ENCODE results near the gene NDUFC1. TPM values are rescaled to one million over a fixed set of nuclear protein-coding genes. Genes with fewer than 3 reads are reported as not detected.
"Not testable (repeated sequence)": the region's sequence is repeated elsewhere in the genome, so short reads cannot be mapped to it uniquely, and the experiment has no call there.

NDUFC1 gene
- total and polyA plus RNA-seq, 5 donors, result 167 to 382 (median 197) TPM

DNA sequence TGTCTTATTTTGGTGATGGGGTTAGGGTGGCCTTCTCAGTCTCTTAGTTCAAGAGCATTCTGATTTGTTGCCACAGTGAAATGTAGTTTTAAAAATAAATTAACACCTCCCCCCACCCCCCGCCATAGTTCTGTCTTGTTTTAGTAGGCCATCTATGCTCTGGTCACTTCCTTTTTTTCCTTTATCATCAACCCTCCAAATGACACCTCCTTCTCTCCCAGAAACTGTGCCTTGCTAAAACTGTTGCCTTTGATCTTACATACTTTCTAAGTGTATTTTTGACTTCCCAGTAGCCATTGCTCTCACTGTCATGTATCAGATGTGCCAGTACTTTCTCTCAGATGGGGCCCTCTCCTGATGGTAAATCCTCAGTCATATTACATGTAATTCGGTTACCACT is 14.5 kb upstream of the NDUFC1 start:
- H3K4me3 ChIP-seq (ENCODE audit: low read length), result no peak overlapping the region
- peaks cover 4% of the 10 kb centered on the region for H3K4me1 ChIP-seq (ENCODE audit: control insufficient read depth, insufficient read depth, low read length)
- ATAC-seq (no peak), DNase-seq (no peak)
- no peaks in the 10 kb centered on the region for H3K9me3 ChIP-seq (ENCODE audit: control insufficient read depth, low read length)
- intact Hi-C loops (cut with DNase I), result no loop called here
- no peaks in the 10 kb centered on the region for H3K27me3 ChIP-seq (ENCODE audit: control insufficient read depth, insufficient read depth)
- 80% methylated on average over 2 of the region's 2 CpGs for WGBS
- H3K27ac ChIP-seq (ENCODE audit: low read length), result no peak overlapping the region

GRCh38 chr4:139315221-139315675 is 13.0 kb upstream of the NDUFC1 start:
- intact Hi-C loops (cut with DNase I), result no loop called here
- Histone ChIP-seq H3K27me3 (ENCODE audit: control insufficient read depth, insufficient read depth) (no peaks in the 10 kb centered on the region), H3K27ac (ENCODE audit: low read length) (peak overlapping the region; percentile 8), H3K4me3 (ENCODE audit: low read length) (no peak overlapping the region), H3K9me3 (ENCODE audit: control insufficient read depth, low read length) (no peaks in the 10 kb centered on the region), H3K4me1 (ENCODE audit: control insufficient read depth, insufficient read depth, low read length) (peaks cover 7% of the 10 kb centered on the region)
- DNase-seq (no peak), ATAC-seq (peak; percentile 20 to 52)
- WGBS, result 84% methylated on average over 13 of the region's 13 CpGs

DNA sequence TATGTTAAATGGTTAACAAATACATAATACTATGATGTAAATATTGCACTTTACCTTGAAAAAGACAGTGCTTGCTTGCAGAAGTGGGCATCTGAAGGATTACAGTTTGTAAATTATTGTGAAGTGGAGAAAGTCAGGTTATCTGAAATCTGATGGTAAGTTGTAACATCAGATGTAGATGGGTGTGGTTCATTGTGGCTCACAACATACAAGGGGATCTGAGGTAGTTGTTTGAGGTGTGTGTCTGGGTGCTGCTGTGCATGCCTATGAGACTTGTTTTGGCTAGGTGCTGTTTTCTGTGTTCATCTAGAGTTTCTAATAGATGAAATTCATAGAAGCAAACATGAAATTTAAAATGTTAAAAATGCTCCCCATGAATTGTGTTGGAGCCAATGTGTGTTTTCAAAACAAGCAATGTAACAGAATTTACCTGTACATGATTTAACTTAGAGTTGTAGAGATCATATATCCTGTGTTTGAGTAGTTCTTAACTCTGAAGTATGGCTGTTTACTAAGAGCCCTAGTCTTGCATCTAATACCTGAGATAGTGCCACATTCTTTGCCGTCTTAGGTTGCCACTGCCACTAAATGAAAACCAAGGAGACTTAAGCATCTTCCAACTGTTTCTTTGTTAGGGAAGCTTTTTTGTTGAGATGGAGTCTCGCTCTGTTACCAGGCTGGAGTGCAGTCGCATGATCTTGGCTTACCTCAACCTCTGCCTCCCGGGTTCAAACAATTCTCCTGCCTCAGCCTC is 11.9 kb upstream of the NDUFC1 start:
- no peak overlapping the region for H3K27ac ChIP-seq (ENCODE audit: low read length)
- WGBS, result 90% methylated on average over 4 of the region's 4 CpGs
- ATAC-seq, result no peak

DNA sequence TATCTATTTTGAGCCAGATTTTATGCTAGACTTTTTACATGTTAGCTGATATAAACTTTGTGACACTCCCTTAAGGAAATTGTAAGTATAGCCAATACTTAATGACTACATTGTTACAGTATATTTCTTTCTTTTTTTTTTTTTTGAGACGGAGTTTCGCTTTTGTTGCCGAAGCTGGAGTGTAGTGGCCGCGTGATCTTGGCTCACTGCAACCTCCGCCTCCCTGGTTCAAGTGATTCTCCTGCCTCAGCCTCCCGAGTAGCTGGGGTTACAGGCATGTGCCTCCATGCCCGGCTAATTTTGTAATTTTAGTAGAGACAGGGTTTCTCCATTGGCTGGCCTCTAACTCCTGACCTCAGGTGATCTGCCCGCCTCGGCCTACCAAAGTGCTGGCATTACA is 11.1 kb upstream of the NDUFC1 start:
- DNase-seq; H3K9me3 ChIP-seq (ENCODE audit: control insufficient read depth, low read length); H3K27ac ChIP-seq (ENCODE audit: low read length); H3K27me3 ChIP-seq (ENCODE audit: control insufficient read depth, insufficient read depth); ATAC-seq; H3K4me1 ChIP-seq (ENCODE audit: control insufficient read depth, insufficient read depth, low read length); H3K4me3 ChIP-seq (ENCODE audit: low read length); intact Hi-C loops (cut with DNase I): not testable (repeated sequence)
- WGBS, result 94% methylated on average over 10 of the region's 10 CpGs

More for the DNA sequence above, 11.9 kb upstream of the NDUFC1 start:
- H3K27me3 ChIP-seq (ENCODE audit: control insufficient read depth, insufficient read depth), result no peaks in the 10 kb centered on the region
- intact Hi-C loops (cut with DNase I), result no loop called here
- no peak for DNase-seq
- H3K9me3 ChIP-seq (ENCODE audit: control insufficient read depth, low read length), result no peaks in the 10 kb centered on the region
- H3K4me1 ChIP-seq (ENCODE audit: control insufficient read depth, insufficient read depth, low read length), result peaks cover 7% of the 10 kb centered on the region
- no peak overlapping the region for H3K4me3 ChIP-seq (ENCODE audit: low read length)

DNA sequence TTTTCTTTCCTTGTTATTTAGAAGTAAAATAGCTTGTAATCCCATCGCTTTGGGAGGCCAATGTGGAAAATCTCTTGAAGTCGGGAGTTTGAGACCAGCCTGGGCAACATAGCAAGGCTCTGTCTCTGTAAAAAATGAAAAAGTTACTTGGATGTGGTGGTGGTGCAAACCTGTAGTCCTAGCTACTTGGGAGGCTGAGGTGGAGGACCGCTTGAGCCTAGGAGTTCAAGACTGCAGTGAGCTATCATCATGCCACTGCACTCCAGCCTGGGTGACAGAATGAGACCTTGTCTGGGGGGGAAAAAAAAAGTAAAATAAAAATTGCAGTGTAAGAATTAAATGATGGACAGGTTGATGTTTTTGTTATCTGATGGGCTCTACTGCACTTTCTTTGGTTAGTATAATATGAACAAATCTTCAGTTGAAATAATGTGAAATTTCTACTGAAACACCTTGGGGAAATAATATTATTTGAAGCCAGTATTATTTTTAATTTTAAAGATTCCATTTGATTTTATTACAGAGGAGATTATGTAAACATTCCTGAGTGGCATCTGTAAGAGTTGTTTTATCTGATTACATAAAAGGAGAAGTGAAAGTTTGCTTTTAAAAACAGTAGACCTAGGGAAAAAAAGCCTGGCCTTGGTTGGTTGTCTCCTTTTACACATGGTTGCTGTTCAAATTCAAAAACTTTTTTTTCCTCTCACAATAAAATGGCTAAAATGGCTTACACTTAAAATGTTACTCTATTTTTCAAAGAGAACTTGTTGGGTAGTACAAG is 10.5 kb upstream of the NDUFC1 start:
- Histone ChIP-seq H3K4me1 (ENCODE audit: control insufficient read depth, insufficient read depth, low read length) (peaks cover 9% of the 10 kb centered on the region), H3K4me3 (ENCODE audit: low read length) (no peak overlapping the region), H3K9me3 (ENCODE audit: control insufficient read depth, low read length) (no peaks in the 10 kb centered on the region), H3K27ac (ENCODE audit: low read length) (no peak overlapping the region), H3K27me3 (ENCODE audit: control insufficient read depth, insufficient read depth) (no peaks in the 10 kb centered on the region)
- intact Hi-C loops (cut with DNase I), result no loop called here
- 95% methylated on average over 3 of the region's 3 CpGs for WGBS
- no peak for ATAC-seq
- DNase-seq, result no peak

GRCh38 chr4:139311909-139312308 is 9.6 kb upstream of the NDUFC1 start:
- ATAC-seq, result no peak
- DNase-seq, result no peak
- intact Hi-C loops (cut with DNase I), result no loop called here
- Histone ChIP-seq H3K27ac (ENCODE audit: low read length) (no peak overlapping the region), H3K9me3 (ENCODE audit: control insufficient read depth, low read length) (no peaks in the 10 kb centered on the region), H3K27me3 (ENCODE audit: control insufficient read depth, insufficient read depth) (no peaks in the 10 kb centered on the region), H3K4me3 (ENCODE audit: low read length) (no peak overlapping the region), H3K4me1 (ENCODE audit: control insufficient read depth, insufficient read depth, low read length) (peaks cover 12% of the 10 kb centered on the region)
- 72% methylated on average over 3 of the region's 3 CpGs for WGBS

DNA sequence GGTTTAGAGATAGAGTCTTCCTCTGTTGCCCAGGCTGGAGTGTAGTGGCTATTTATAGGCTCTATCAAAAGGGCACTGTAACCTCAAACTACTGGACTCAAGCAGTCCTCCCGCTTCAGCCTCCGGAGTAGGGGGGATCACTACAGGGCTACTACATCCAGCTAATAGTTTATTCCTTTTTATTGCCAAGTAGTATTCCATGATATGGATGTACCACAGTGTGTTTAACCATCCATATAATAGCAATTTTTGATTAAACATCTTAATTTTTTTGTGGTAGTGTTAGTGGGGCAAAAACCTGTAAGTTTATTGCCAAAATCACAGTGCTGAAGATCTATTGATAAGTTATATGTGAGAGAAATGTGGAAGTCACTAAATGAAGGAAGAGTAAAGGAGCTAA is 2.6 kb upstream of the NDUFC1 start:
- 97% methylated on average over 2 of the region's 2 CpGs for WGBS
- H3K27ac ChIP-seq (ENCODE audit: low read length), result no peak overlapping the region
- intact Hi-C loops (cut with DNase I), result loop anchor here in 1 of 4 donors (10.0 kb wide), 1 partner anchor 130 kb away; the partner anchor contains the start of gene ELF2

GRCh38 chr4:139301113-139301820 is 1.0 kb downstream of the NDUFC1 start, which contains the start of gene NAA15:
TSS of gene NAA15 (plus strand) at chr4:139301505. CDS start at chr4:139301778, 273 bp downstream.
- Histone ChIP-seq H3K27me3 (ENCODE audit: control insufficient read depth, insufficient read depth) (no peaks in the 10 kb centered on the region), H3K4me3 (ENCODE audit: low read length) (peak within 1 kb of the TSS; percentile 85), H3K9me3 (ENCODE audit: control insufficient read depth, low read length) (no peaks in the 10 kb centered on the region), H3K27ac (ENCODE audit: low read length) (peak within 1 kb of the TSS; percentile 92), H3K4me1 (ENCODE audit: control insufficient read depth, insufficient read depth, low read length) (no peaks in the 10 kb centered on the region)
- DNase-seq (peak; percentile 99), ATAC-seq (peak; percentile 97 to 99)
- WGBS, result under 1% methylated on average over 61 of the region's 61 CpGs
- intact Hi-C loops (cut with DNase I), result loop anchor here in 1 of 4 donors (10.0 kb wide), 1 partner anchor 126 kb away; the partner anchor contains the start of gene ELF2

More for the DNA sequence above, 2.6 kb upstream of the NDUFC1 start:
- Histone ChIP-seq H3K9me3 (ENCODE audit: control insufficient read depth, low read length) (no peaks in the 10 kb centered on the region), H3K4me3 (ENCODE audit: low read length) (no peak overlapping the region), H3K27me3 (ENCODE audit: control insufficient read depth, insufficient read depth) (no peaks in the 10 kb centered on the region), H3K4me1 (ENCODE audit: control insufficient read depth, insufficient read depth, low read length) (peaks cover 6% of the 10 kb centered on the region)
- ATAC-seq, result no peak
- DNase-seq, result no peak

GRCh38 chr4:139300431-139301112 is 1.7 kb downstream of the NDUFC1 start:
- WGBS, result 8% methylated on average over 16 of the region's 16 CpGs
- intact Hi-C loops (cut with DNase I), result loop anchor here in 1 of 4 donors (10.0 kb wide), 1 partner anchor 126 kb away; the partner anchor contains the start of gene ELF2
- ATAC-seq (peak; percentile 3 to 24), DNase-seq (no peak)
- Histone ChIP-seq H3K9me3 (ENCODE audit: control insufficient read depth, low read length) (no peaks in the 10 kb centered on the region), H3K27ac (ENCODE audit: low read length) (peak overlapping the region; percentile 92), H3K27me3 (ENCODE audit: control insufficient read depth, insufficient read depth) (no peaks in the 10 kb centered on the region), H3K4me3 (ENCODE audit: low read length) (peak overlapping the region; percentile 76), H3K4me1 (ENCODE audit: control insufficient read depth, insufficient read depth, low read length) (no peaks in the 10 kb centered on the region)

GRCh38 chr4:139299536-139299935 is 2.7 kb downstream of the NDUFC1 start:
- ATAC-seq, result no peak
- H3K27ac ChIP-seq (ENCODE audit: low read length), result no peak overlapping the region
- no peaks in the 10 kb centered on the region for H3K9me3 ChIP-seq (ENCODE audit: control insufficient read depth, low read length)
- H3K27me3 ChIP-seq (ENCODE audit: control insufficient read depth, insufficient read depth), result no peaks in the 10 kb centered on the region
- WGBS, result 55% methylated on average over 1 of the region's 1 CpG
- H3K4me1 ChIP-seq (ENCODE audit: control insufficient read depth, insufficient read depth, low read length), result peaks cover 2% of the 10 kb centered on the region
- no peak for DNase-seq
- peak overlapping the region; percentile 76 for H3K4me3 ChIP-seq (ENCODE audit: low read length)
- intact Hi-C loops (cut with DNase I), result loop anchor here in 3 of 4 donors (5.0 to 10.0 kb wide), 4 partner anchors 205 to 265 kb away; no protein-coding TSS in a partner anchor
